D341Med (cell line): ENCODE data around the gene ADCK2.
"Not testable (repeated sequence)": the region's sequence is repeated elsewhere in the genome, so short reads cannot be mapped to it uniquely, and the experiment has no call there.

Experiments used
- DNase-seq: peaks from one replicate; pipeline ENCODE4 v3.0.0; 2012; ENCODE audit warnings: low spot score

ADCK2 gene

GRCh38 chr7:140673774-140674155, 1.0 kb downstream of the ADCK2 start:
- no peak for DNase-seq

GRCh38 chr7:140674356-140674800, 1.6 kb downstream of the ADCK2 start:
- no peak for DNase-seq

GRCh38 chr7:140674899-140675701, 2.4 kb downstream of the ADCK2 start:
- DNase-seq, result peak; percentile 58

- no peak for DNase-seq
Measured at GRCh38 chr7:140675726-140676125, 3.0 kb downstream of the ADCK2 start.

GRCh38 chr7:140676306-140676705, 3.6 kb downstream of the ADCK2 start:
- DNase-seq, result no peak

GRCh38 chr7:140676956-140677355, 4.2 kb downstream of the ADCK2 start:
- not testable (repeated sequence) for DNase-seq

GRCh38 chr7:140677496-140677895, 4.8 kb downstream of the ADCK2 start:
- no peak for DNase-seq

- DNase-seq, result no peak
Measured at GRCh38 chr7:140678081-140678815, 5.5 kb downstream of the ADCK2 start.

- DNase-seq, result no peak
Measured at GRCh38 chr7:140678816-140679130, 6.0 kb downstream of the ADCK2 start.

- DNase-seq, result no peak
Measured at GRCh38 chr7:140679186-140679585, 6.4 kb downstream of the ADCK2 start.

GRCh38 chr7:140680886-140681285, 8.1 kb downstream of the ADCK2 start:
- DNase-seq, result no peak

- DNase-seq, result no peak
Measured at GRCh38 chr7:140681766-140682165, 9.0 kb downstream of the ADCK2 start.

- no peak for DNase-seq
Measured at GRCh38 chr7:140683657-140684056, 10.9 kb downstream of the ADCK2 start.

- DNase-seq, result no peak
Measured at GRCh38 chr7:140684066-140684950, 11.6 kb downstream of the ADCK2 start.

- DNase-seq, result no peak
Measured at GRCh38 chr7:140685407-140686087, 12.8 kb downstream of the ADCK2 start.

- no peak for DNase-seq
Measured at GRCh38 chr7:140686921-140687320, 14.2 kb downstream of the ADCK2 start.

GRCh38 chr7:140688341-140688740, 15.6 kb downstream of the ADCK2 start:
- no peak for DNase-seq

- DNase-seq, result no peak
Measured at GRCh38 chr7:140689199-140690152, 16.7 kb downstream of the ADCK2 start.

GRCh38 chr7:140691376-140692045, 18.8 kb downstream of the ADCK2 start:
- peak; percentile 25 for DNase-seq

- DNase-seq, result not testable (repeated sequence)
Measured at GRCh38 chr7:140693849-140694248, 21.1 kb downstream of the ADCK2 start.
